Stimulated activated CD4-positive, alpha-beta T cell treated with anti-CD3 and anti-CD28 coated beads, Interleukin-12 subunit alpha, Interleukin-12 subunit beta, amount 100 ng/mL, for 4 hours (primary cell): ENCODE measurements around the gene FOXL1.
"Not testable (repeated sequence)": the region's sequence is repeated elsewhere in the genome, so short reads cannot be mapped to it uniquely, and the experiment has no call there.

Source experiments
- DNase-seq: peaks from one replicate; pipeline ENCODE4 v3.0.0-alpha.2; 2020

The FOXL1 gene

DNA sequence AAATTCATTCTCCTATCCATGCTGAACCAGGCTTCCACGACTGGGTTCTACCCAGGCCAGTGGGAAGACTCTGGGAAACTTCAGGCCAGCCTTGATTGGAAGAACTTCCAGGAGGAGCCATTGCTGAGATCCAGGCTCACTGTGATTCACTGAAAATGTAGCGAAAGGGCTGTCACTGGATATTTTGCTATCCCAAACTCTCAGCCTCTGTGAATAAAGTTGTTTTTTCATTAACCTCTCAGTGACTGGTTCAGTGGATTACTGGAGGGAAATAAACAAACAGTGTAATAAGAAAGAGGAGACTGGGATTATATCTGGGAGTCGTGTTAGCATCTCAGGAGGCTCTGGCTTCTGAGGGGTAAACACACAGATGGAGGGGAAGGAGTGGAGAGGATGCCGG, 3.1 kb downstream of the FOXL1 start:
- DNase-seq = no peak

DNA sequence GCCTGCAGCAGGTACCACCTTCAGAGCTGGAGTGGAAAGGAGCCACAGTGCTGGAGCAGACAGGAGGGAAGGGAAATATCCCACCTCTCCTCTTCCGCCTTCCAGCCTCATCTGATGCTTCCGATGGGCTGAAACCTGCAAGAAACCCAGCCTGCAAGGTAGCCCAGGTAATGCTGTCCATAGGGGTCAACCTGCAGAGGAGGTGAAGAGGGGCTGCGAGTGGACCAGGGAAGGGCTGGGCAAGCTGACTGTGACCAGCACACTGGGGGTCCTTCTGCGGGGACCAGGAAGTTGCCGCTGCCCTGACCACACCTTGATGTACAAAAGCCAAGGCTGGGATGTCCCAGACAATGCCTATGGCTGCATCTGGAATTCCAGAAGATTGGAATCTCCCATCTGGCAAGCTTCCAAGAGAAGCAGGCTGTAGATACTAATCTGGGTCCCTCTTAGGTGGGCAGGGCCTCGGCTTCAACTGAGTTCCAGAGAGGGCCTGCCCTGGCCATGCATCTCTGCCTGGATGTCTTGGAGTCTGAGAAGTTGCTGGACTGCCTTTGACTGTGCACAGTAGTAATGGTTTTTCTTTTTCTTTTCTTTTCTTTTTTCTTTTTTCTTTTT, 5.8 kb downstream of the FOXL1 start:
- DNase-seq = no peak

GRCh38 chr16:86584726-86585721, 6.7 kb downstream of the FOXL1 start:
- no peak for DNase-seq

GRCh38 chr16:86585821-86586611, 7.7 kb downstream of the FOXL1 start:
- DNase-seq = no peak

DNA sequence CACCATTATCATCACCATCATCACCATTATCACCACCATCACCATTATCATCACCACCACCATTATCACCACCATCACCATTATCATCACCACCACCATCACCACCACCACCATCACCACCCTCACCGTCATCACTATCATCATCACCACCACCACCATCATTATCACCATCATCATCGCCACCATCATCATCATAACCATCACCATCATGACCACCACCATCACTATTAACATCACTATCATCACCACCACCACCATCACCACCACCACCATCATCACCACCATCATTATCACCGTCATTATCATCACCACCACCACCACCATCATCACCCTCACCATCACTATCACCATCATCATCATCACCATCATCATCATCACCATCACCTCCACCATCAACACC, 9.1 kb downstream of the FOXL1 start:
- no peak for DNase-seq

DNA sequence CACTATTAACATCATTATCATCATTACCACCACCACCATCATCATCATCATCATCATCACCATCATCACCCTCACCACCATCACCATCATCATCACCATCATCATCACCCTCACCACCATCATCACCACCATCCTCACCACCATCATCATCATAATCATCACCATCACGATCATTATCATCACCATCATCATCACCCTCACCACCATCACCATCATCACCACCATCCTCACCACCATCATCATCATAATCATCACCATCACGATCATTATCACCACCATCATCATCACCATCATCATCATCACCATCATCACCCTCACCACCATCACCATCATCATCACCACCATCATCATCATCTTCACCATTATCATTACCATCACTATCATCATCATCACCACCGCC, 9.6 kb downstream of the FOXL1 start:
- DNase-seq = not testable (repeated sequence)

DNA sequence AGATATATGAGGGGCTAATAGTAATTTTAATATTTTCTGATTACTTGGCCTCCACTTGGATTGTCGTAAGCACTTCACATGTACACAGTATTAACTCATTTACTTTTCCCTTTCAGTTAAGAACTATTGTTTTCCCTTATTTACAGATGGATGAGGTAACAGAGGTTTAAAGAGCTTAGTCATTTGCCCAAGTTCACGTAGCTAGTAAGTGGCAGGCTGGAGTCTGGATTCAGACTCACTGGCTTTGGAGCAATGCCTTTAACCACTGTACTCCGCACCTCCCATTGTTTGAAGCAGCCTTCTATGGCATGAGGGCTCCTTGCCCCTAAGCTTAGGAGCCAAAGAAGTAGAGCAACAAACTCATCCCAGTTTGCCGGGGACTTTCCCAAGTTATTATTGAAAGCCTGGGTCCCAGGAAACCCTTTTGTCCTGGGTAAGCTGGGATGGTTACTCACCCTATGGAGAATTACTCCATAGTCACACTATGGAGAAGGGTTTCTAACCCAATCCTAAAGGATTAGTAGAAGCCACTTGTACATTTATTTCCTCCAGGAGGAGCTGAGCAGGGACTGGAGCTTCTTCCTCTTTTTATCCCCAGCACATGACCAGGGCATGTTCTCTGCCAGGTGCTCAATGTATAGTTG, 12.3 kb downstream of the FOXL1 start:
- DNase-seq = no peak

- DNase-seq = no peak
These were observed 12.9 kb downstream of the FOXL1 start for GRCh38 chr16:86591270-86591669.

- DNase-seq = no peak
These were observed 15.7 kb downstream of the FOXL1 start for GRCh38 chr16:86593913-86594620.

DNA sequence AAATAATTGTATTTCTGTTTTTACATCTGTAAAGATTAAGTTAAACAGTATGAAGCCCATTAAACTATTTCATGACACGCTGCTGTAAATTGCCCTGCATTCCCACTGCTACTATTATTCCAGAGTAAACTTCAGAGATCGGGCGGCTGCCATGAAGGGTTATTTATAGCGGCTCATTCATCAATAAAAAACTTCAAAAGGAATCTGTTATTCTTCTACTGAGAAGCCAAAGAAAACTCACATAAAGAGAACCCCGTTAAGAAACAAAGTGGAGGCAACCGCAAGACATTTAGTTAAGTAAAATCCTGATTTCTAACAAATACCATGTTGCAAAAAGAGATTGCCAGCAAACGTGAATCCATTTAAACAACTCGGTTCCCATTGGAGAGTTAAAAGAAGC, 16.4 kb downstream of the FOXL1 start:
- no peak for DNase-seq

DNA sequence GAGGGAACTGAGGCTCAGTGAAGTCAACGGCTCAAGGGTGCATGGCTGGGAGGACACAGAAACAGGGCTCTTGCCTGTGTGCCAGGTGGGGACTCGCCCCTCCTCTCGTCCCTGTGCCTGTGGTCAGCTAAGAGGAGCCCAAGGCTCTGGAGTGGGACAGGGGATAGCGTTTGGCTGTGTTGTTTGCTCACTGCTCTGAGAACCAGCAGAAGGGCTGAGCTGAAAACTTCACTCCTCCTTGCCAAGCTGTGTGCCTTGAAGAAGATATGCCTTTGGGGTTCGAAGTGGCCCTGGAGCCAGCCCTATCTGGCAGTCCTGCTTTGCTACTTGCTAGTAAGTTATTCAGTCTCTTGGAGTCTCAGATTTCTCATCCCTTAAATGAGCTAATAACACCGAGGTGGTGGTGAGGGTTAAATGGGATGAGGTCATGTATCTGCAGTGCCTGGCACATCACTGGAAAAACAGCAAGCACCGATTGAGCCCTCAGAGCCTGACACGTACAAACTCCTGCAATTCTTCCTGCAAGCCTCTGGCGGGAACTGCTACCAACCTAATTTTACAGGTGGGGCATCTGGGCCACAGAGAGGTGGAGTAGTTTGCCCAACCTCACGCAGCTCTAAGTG, 17.7 kb downstream of the FOXL1 start:
- DNase-seq = no peak

DNA sequence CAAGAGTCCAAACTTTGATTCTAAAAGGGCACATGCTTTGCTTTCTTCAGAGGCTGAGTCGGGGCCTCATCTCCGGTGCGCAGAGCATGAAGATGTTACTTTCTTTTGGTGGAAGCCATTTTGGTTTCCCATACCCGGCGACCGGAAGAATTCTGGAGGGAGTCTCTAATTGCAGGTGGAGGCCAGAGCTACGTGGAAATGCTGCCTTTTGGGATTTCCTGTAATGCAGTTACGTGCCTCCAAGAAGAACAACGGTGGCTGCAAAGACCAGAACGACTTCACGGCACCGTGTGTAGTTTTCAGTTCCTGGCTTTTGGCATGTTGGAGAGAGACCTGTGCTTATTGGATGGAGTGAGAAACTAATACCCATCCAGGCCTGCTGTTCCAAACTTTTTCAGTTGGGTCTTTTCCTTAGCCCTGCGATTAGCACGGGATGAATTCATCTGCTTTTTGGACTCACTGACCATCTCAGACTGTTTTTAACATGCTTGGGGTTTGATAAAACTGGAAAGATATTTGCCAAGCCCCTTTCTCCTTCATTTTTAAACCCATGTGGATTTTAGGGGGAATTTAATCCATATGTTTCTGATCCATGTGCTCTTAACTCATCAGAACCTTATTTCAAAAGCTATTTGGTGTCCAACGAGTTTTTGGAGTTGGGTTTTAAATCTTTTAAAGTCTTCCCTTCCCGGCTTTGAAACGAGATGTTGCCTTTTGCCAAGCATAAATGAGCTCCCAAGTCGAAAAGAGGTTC, 19.0 kb downstream of the FOXL1 start:
- DNase-seq = no peak

- no peak for DNase-seq
These were observed 19.7 kb downstream of the FOXL1 start for GRCh38 chr16:86597880-86598606.

DNA sequence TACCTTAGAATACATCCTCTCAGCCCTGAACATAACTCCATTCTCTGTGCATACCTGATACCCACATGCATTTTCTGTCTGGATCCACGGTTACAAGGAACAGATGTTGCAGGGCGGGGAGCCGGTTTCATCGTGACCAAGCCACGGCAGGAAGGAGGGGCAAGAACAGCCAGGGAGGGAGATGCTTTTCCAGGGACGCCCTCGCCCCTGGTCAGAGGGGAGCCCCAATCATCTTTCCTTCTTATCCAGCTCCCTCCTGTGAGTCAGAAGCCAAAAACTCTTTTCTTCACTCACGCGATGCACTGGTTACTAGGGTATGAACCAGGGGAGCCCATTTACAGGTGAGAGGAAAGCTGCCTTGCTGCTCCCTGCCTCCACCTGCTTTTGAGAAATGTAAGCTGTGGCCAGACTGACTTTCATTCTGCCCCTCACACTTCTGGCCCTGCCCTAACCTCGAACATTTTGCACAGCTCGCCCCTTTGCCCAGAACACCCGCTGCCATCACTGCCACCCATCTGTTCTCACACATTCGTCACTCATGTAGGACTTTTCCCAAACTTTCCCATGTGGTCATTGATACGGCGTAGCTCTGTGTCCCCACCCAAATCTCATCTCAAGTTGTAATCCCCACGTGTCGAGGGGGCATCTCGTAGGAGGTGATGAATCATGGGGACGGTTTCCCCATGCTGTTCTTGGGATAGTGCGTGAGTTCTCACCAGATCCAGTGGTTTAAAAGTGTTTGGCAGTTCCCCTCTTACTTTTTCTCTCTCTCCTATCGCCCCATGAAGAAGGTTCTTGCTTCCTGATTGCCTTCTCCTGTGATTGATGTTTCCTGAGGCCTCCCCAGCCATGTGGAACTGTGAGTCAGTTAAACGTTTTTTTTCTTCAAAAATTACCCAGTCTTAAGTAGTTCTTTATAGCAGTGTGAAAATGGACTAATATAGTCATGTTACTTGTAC, 20.5 kb downstream of the FOXL1 start:
- no peak for DNase-seq

DNA sequence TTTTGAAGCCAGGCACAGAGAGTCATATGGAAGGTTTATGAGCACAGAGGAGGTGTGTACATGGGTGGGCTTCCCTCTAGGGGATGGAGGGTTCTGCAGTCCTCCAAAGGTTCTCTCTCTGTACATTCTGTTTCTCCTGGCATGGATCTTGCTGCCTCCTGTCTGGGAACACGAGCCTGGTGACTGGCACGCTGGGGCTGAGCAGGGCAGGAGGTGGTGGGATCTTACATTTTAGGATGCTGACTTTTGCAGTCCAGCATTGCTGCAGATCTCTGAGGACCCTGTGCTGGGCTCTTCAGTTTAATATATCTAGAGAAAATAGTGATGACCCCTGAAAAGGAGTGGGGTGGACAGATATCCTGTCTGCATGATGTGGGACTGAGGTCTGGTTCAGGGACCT, 23.0 kb downstream of the FOXL1 start:
- no peak for DNase-seq

- no peak for DNase-seq
These were observed 24.2 kb downstream of the FOXL1 start for GRCh38 chr16:86602521-86602920.

DNA sequence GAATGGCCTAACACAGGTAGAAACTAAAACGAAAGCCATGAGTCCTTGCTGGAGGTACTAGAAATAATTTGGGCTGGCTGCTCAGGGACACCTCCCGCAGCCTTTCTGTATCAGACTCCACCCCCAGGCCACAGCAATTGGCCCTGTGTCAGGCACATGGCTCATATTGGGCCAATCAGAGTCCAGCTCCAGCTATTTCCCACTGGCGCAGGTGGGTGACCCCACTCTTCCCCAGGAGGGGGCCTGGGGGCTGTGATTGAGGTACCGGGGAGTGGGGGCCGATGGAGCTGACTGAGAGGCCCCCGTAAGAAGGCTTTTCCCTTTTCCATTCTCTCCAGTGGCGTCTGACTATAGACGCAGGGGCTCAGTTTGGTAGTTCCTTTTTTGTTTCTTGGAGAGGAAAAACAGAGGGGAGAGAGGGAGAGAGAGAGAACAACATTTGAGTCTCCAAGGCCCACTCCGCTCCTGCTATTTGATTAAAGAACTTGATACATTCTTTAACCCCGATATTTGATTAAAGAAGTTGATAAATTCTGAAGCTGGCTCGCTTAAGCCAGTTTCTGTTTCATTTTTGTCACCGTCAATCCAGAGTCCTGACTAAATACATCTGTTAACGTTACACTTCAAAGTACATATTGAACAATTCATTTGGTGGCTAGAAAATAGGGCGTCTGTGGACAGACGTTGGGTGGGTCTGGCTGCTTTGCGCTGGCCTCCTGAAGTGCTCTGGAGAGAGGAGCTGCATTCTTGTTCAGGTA, 26.3 kb downstream of the FOXL1 start:
- peak; percentile 6 for DNase-seq

- no peak for DNase-seq
These were observed 27.6 kb downstream of the FOXL1 start for GRCh38 chr16:86605950-86606349.
